ENCODE results near the gene MTMR3. TPM values are rescaled to one million over a fixed set of nuclear protein-coding genes. Genes with fewer than 3 reads are reported as not detected.
"Not testable (repeated sequence)": the region's sequence is repeated elsewhere in the genome, so short reads cannot be mapped to it uniquely, and the experiment has no call there.

Gene MTMR3
- total RNA-seq, 1 donor from 2014 or later: 30.3 TPM

- TF ChIP-seq CTCF (IDR thresholded peaks at IDR 0.05; ENCODE audit: insufficient read depth, low read length, severe bottlenecking): no peak
- DNase-seq (ENCODE audit: low read depth) (no peak), FAIRE-seq (no peak)
- Histone ChIP-seq H3K36me3 (ENCODE audit: control insufficient read depth, insufficient read depth, low read length) (no peaks in the 10 kb centered on the region), H3K4me3 (ENCODE audit: low read depth, low read length) (no peak overlapping the region), H3K27me3 (ENCODE audit: control insufficient read depth, insufficient read depth, low read length) (no peaks in the 10 kb centered on the region)
Observed at GRCh38 chr22:29848111-29848510, 34.9 kb upstream of the MTMR3 start.

GRCh38 chr22:29854432-29854831, 28.5 kb upstream of the MTMR3 start:
- no peak for DNase-seq (ENCODE audit: low read depth)
- Histone ChIP-seq H3K4me3 (ENCODE audit: low read depth, low read length) (no peak overlapping the region), H3K36me3 (ENCODE audit: control insufficient read depth, insufficient read depth, low read length) (no peaks in the 10 kb centered on the region), H3K27me3 (ENCODE audit: control insufficient read depth, insufficient read depth, low read length) (no peaks in the 10 kb centered on the region)
- FAIRE-seq: no peak
- no peak for TF ChIP-seq CTCF (IDR thresholded peaks at IDR 0.05; ENCODE audit: insufficient read depth, low read length, severe bottlenecking)

GRCh38 chr22:29855611-29856181, 27.3 kb upstream of the MTMR3 start:
- TF ChIP-seq CTCF (IDR thresholded peaks at IDR 0.05; ENCODE audit: insufficient read depth, low read length, severe bottlenecking): no peak
- no peaks in the 10 kb centered on the region for H3K27me3 ChIP-seq (ENCODE audit: control insufficient read depth, insufficient read depth, low read length)
- no peak for DNase-seq (ENCODE audit: low read depth)
- no peaks in the 10 kb centered on the region for H3K36me3 ChIP-seq (ENCODE audit: control insufficient read depth, insufficient read depth, low read length)
- FAIRE-seq: peak; percentile 55
- H3K4me3 ChIP-seq (ENCODE audit: low read depth, low read length): no peak overlapping the region

GRCh38 chr22:29856496-29856895, 26.5 kb upstream of the MTMR3 start:
- TF ChIP-seq CTCF (IDR thresholded peaks at IDR 0.05; ENCODE audit: insufficient read depth, low read length, severe bottlenecking): no peak

GRCh38 chr22:29859030-29859429, 23.9 kb upstream of the MTMR3 start:
- not testable (repeated sequence) for H3K27me3 ChIP-seq (ENCODE audit: control insufficient read depth, insufficient read depth, low read length); FAIRE-seq; H3K36me3 ChIP-seq (ENCODE audit: control insufficient read depth, insufficient read depth, low read length); H3K4me3 ChIP-seq (ENCODE audit: low read depth, low read length); DNase-seq (ENCODE audit: low read depth)

More at GRCh38 chr22:29856496-29856895, 26.5 kb upstream of the MTMR3 start:
- Histone ChIP-seq H3K4me3 (ENCODE audit: low read depth, low read length) (no peak overlapping the region), H3K36me3 (ENCODE audit: control insufficient read depth, insufficient read depth, low read length) (no peaks in the 10 kb centered on the region), H3K27me3 (ENCODE audit: control insufficient read depth, insufficient read depth, low read length) (no peaks in the 10 kb centered on the region)
- FAIRE-seq: peak; percentile 23
- DNase-seq (ENCODE audit: low read depth): no peak

GRCh38 chr22:29860006-29860766, 22.8 kb upstream of the MTMR3 start:
- TF ChIP-seq CTCF (IDR thresholded peaks at IDR 0.05; ENCODE audit: insufficient read depth, low read length, severe bottlenecking): no peak
- no peaks in the 10 kb centered on the region for H3K27me3 ChIP-seq (ENCODE audit: control insufficient read depth, insufficient read depth, low read length)
- H3K36me3 ChIP-seq (ENCODE audit: control insufficient read depth, insufficient read depth, low read length): no peaks in the 10 kb centered on the region
- DNase-seq (ENCODE audit: low read depth) (no peak), FAIRE-seq (no peak)
- H3K4me3 ChIP-seq (ENCODE audit: low read depth, low read length): no peak overlapping the region
